Stimulated activated CD4-positive, alpha-beta T cell treated with anti-CD3 and anti-CD28 coated beads, Interleukin-12 subunit alpha, Interleukin-12 subunit beta, amount 100 ng/mL, for 24 hours (primary cell): ENCODE measurements around the gene STEAP3.

Experiments used
- DNase-seq, 2 experiments: peaks; one replicate each; pipeline ENCODE4 v3.0.0-alpha.2; 2020; ENCODE audit warnings: low read depth in 2 of 2

STEAP3 gene

DNA sequence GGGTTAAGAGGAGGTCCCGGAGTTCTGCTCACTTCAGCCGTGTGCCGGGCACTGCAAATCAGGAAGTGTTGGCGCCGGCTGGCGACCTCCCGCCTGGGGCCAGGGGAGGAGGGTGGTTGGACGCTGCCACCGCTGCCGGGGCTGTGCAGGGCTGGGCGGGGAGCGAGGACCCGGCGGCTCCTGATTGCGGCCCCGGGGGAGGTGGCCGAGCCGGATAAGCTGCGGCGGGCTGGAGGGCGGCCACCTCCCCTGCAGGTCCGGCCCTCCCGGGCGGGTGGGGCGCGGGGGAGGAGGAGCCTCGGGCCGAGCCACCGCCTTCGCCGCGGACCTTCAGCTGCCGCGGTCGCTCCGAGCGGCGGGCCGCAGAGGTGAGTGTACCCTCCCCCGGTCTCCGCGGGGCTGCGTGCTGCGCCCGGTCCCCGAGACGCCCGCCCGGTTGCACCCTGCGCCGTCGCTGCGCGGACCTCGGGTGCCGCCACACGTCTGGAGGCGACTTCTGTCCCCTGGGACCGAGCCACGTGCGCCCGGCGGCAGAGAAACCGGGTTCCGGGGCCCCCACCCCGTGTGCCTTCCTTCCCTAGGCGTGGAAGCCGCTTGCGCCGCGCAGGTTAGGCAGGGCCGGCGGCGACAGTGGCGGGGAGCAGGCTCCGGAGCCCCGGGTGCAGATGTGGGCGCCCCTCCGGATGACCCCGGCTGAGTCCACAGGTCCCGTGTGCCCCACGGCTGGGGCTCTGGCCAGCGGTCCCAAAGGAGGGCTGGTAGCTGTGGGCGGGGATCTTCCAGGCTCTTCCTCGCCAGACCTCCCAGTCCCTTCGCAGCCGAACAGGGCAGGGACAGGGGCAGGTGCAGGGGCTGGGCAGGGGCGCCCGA is at the start of gene STEAP3:
STEAP3 (plus strand) TSS at position 314 of the 870 bp plus-strand sequence. CDS start 7,179 bp downstream, outside the sequence.
- no peak for DNase-seq

DNA sequence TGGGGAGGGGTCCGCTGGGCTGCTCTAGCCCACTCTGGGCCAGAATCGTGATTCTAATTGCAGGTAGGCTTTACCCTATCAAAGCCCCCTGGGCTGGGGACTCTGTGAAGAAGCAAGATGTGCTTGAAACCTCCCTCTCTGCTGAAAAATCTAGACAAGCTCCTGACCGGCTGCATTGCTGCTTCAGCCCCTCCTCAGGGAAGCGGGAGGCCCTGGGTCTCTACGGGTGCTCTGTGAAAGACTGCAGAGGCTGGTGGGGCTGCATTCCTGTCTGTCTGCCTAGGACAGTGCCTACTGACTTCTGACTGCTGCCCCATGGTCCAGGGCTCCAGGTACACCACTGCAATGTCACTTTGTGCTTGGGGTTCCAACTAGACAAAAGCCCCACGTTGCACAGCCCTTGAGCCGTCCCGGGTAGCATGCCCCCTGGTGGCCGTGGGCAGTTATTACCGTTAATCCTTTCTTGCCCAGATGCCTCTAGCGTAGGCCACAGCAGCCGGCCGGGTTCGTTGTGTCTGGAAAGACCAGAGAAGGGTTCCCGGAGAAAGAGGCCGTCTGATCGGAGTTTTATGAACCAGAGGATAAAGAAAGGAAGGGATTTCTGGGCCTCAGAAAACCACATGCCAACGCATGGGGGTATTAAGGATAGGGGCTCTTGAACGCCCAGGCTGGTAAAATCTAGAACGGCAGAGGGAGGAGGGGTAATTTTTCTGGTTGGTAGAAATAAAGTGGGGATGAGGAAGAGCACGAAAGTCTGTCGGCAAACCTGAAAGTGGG is 49.2 kb upstream of the STEAP3 start:
- peak; percentile 28 to 51 for DNase-seq

DNA sequence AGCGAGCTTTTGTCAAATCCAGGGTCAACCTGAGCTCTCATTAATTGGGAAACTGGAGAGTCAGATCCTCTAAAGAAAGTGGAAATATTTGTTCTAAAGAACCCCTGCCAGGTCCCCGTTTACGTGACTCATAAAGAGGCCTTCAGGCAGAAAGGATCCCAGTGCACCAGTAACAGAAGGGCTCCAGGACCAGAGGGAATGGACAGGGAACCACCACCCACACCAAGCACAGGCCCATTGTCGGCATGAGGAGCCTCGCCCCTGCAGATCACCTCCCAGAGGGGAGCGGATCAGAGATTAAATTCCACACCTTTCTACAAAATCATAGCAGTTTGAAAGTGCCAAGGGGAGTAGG is 48.7 kb upstream of the STEAP3 start:
- no peak for DNase-seq

- no peak for DNase-seq
Measured at GRCh38 chr2:119175517-119175916, 48.1 kb upstream of the STEAP3 start.

DNA sequence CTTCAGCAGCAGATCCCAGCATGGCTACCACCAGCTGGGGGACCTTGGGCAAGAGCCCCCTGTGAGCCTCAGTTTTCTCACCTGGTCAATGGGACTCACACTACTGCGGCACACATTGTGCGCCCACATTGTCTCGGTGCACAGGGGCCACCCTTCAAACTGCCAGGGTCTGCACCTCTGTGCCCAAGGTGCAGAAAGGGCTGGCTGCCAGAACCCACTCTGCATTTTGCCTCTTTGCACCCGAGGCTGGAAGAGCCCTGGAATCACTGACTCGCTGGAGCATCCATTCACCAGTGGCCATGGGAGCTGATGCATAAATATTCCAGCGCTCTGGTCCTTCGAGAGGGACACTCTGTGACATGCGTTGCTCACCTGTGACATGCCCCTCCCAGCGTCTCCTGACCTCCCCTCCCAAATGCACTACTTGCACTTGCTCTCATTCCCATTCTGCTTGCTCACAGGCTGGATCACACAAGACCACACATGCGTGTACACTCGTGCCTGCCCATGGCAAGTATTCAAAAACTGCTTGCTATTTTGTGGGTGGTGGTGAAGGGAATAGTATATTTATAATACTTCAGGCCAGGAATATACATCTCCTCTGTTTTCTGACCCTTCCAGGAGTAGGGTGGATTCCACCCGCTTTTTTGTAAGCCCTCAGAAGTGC is 46.3 kb upstream of the STEAP3 start:
- DNase-seq: no peak

GRCh38 chr2:119177838-119178190 is 45.8 kb upstream of the STEAP3 start:
- no peak for DNase-seq

DNA sequence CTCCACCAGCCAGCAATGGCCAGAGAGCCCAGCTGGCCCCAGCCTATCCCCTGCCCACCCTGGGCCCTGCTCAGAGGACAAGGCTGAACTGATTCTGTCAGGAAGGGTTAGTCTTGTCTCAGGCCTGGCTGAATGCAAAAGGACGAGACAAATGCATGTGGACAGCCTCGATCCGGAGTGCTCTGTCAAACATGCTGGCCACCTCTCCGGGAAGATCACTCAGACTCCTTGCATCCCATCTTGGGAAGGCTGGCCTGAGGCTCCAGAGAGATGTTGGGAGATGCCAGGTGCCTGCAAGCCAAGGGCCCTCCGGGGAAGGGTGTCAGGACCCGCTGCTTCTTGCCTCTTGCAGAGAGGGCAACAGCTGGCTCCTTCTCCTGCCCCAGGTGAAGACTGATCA is 44.9 kb upstream of the STEAP3 start:
- no peak for DNase-seq

- DNase-seq: no peak
Measured at GRCh38 chr2:119179202-119179601, 44.4 kb upstream of the STEAP3 start.

- DNase-seq: no peak
Measured at GRCh38 chr2:119179991-119180390, 43.6 kb upstream of the STEAP3 start.

- DNase-seq: no peak
Measured at GRCh38 chr2:119180892-119181291, 42.7 kb upstream of the STEAP3 start.

DNA sequence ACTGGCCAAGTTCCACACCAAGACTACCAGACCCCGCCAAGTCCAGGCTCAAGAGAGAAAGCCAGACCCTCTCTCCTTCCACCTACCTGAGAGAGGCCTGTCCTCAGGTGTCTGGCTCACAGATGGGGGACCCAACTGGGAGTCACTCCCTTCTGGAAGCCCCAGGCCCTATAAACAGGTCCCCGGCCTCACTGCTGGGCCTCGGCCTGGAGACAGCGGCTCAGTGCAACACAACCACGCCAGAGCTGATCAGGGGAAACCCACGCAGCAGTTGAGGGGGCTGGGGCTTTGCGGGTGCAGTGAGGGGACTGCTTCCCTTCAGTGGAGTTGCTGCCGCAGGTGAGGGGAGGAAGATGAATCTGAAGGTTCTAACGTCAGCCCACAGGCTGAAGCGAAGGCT is 42.2 kb upstream of the STEAP3 start:
- no peak for DNase-seq

DNA sequence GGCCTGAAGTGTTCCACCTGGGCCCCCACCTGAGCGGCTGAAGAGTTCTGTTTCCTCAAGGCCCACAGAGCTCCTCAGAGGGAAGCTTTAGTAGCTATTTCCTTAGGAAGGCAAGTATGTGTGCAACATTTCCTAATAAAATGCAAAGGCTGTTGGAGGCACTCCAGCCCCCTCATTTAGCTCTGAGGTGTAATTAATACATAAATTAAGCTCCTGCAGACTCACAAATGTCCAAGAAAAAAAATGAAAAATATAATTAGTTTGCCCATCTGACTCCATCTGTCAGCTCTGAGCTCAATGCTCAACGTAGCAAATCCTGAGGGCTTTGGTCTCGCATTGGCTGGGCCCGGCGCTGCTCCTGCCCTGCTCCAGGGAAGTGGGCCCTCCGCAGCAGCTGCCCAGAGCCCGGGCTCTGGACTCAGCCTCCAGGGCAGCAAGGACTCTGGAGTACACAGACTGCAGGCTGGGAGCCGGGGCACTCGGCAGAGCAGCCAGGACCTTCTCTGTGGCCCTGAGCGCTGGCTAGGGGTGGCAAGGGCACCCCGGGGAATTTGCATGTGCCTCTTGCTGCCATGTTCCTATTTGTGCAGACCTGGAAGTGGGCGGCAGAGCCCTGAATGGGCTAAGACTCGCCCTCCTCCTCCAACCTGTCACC is 41.7 kb upstream of the STEAP3 start:
- DNase-seq: no peak

GRCh38 chr2:119184512-119184911 is 39.1 kb upstream of the STEAP3 start:
- no peak for DNase-seq

DNA sequence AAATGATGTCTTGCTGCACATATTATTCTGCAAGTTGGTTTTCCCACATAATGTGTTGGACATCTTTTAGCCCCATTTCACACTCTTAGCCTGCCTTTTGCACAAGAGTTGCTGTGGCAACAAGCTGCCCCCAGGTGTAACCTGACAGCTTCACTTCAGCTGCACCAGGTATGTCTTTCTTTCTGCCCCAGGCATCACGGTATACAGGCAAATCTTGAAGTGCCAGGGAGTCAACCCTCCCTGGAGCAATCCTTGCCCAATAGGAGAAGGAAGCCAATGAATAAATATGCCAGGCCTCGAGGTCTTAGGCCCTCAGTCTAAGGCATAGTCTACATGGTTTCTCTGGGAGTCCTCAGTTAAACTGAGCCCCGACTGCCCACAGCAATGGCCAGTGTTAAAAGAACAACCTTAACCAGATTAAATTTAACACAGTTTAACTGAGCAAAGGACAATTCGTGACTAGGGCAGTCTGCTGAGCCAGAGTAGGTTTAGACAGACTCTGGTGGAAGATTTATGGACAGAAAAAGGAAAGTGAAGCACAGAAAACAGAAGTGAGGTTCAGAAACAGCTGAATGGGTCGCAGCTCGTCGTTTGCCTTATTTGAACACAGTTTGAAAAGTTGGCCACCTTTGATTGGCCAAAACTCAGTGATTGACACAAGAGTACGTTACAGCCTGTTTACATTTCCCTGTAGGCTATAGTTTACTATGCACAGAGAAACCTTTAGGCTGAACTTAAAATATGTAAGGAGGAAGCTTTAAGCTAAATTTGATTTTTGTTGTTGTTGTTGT is 33.1 kb upstream of the STEAP3 start:
- DNase-seq: no peak

GRCh38 chr2:119192893-119193292 is 30.7 kb upstream of the STEAP3 start:
- no peak for DNase-seq

DNA sequence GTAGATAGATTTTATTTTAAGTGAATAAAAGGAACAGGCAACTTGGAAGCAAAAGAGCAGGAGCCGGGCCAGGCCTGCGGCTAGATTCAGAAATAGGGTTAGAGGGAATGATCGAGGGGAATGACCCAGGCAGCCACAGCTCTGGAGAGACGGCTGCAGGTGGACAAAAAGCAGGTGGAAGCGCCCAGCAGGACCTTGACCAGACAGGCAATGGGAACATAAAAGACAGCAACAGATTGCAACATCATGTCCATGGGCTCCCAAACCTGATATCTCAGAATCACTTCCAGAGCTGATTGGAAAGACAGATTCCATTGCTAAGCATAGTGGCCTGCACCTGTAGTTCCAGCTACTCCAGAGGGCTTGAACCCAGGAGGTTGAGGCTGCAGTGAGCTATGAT is 28.6 kb upstream of the STEAP3 start:
- DNase-seq: no peak

DNA sequence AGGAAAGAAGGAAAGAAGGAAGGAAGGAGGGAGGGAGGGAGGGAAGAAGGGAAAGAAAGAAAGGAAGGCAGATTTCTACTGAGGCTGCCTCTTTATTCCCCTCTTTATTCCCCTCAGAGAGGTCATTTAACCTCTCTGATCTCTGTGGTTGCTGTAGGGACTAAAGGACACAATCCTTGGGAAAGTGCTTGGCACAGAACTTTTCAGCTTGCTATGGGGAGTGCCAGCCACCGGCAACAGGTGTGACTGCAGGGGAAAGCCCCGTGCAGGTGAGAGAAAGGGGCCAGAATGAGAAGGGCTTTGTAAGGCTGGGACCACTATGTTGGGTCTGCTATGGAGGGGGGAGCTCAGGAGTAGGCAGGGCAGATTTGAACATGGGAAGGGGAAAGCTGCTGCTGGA is 27.7 kb upstream of the STEAP3 start:
- no peak for DNase-seq

- DNase-seq: no peak
Measured at GRCh38 chr2:119196301-119197125, 27.1 kb upstream of the STEAP3 start.

GRCh38 chr2:119197126-119197405 is 26.6 kb upstream of the STEAP3 start:
- no peak for DNase-seq

DNA sequence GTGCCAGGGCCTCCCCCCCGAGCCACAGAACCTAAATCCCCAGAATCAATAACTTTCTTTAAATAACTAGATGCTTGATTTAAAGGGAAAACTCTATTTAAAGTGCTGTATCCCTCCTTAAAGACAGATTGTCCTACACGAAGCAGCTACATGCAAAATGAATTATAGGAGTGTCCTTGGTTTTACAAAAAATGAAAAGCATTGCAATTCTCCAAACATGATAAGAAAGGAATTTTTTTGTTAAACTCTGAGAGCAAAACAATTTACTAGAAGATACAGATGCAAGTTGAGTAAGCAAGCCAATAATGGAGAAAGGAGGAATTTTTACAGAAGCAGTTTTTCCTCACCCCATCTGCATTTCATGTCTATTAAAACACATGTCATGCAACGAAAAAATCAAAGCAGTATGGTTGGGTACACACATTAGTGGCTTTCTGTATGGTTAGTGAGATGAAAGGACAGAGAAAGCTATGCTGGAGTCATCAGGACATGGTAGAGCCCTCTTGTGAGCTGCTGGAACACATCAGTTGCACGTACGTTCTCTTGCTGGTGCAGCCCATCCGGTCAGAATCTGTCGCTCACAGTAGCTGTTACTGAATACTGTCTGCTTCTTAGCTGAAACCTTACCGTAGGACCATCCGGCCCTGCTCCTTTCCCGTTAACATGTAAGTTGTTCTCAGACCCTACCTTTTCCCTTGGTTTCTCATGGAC is 25.9 kb upstream of the STEAP3 start:
- no peak for DNase-seq
